Fibroblast of lung (primary cell): ENCODE measurements around the gene USH2A. TPM values are rescaled to one million over a fixed set of nuclear protein-coding genes. Genes with fewer than 3 reads are reported as not detected.

ENCODE experiments used
- DNase-seq, 2 donors: peaks; one replicate each; pipeline versions ENCODE4 v3.0.0 to v3.0.0-alpha.2; 2010; ENCODE audit warnings: low read depth in 2 of 2
- H2AFZ ChIP-seq: 2 replicates; pipeline ENCODE4 v1.5.1; 2012; ENCODE audit warnings: low read length, control low read depth, inconsistent platforms
- H3K27ac ChIP-seq: 2 replicates; pipeline ENCODE4 v1.5.1; 2011; ENCODE audit warnings: low read length, control low read depth; ENCODE audit not compliant: insufficient read depth
- H3K27me3 ChIP-seq: 2 replicates; pipeline ENCODE4 v1.5.1; 2011; ENCODE audit warnings: mild to moderate bottlenecking, low read length; ENCODE audit not compliant: control insufficient read depth, insufficient read depth
- H3K36me3 ChIP-seq: 2 replicates; pipeline ENCODE4 v1.5.1; 2011; ENCODE audit warnings: low read length; ENCODE audit not compliant: control insufficient read depth, insufficient read depth
- H3K4me1 ChIP-seq: 2 replicates; pipeline ENCODE4 v1.5.1; 2011; ENCODE audit warnings: low read length; ENCODE audit not compliant: control insufficient read depth, insufficient read depth; ENCODE audit errors: extremely low read depth
- H3K4me2 ChIP-seq: 2 replicates; pipeline ENCODE4 v1.5.1; 2011; ENCODE audit warnings: low read length, control low read depth; ENCODE audit not compliant: insufficient read depth; ENCODE audit errors: extremely low read depth
- H3K4me3 ChIP-seq, 4 experiments: fragments of 200-600 bp in 1 of 4; sonication (generic) in 1 of 4; replicated peaks in 1 of 4; 2 replicates each; pipeline ENCODE4 v1.5.1; 2011 to 2016; ENCODE audit warnings: low read length in 4 of 4, low read depth in 3 of 4, mild to moderate bottlenecking in 3 of 4, control low read depth in 2 of 4, inconsistent platforms in 1 of 4, mixed read lengths in 1 of 4; ENCODE audit not compliant: insufficient read depth in 1 of 4; ENCODE audit errors: control extremely low read depth in 1 of 4
- H3K79me2 ChIP-seq: 2 replicates; pipeline ENCODE4 v1.5.1; 2012; ENCODE audit warnings: mild to moderate bottlenecking, low read length, inconsistent platforms; ENCODE audit not compliant: control insufficient read depth, insufficient read depth
- H3K9ac ChIP-seq: 2 replicates; pipeline ENCODE4 v1.5.1; 2011; ENCODE audit warnings: mild to moderate bottlenecking, low read length, control low read depth; ENCODE audit not compliant: insufficient read depth
- H3K9me3 ChIP-seq: 2 replicates; pipeline ENCODE4 v1.5.1; 2012; ENCODE audit warnings: low read depth, low read length; ENCODE audit not compliant: control insufficient read depth, insufficient read depth
- H4K20me1 ChIP-seq: 2 replicates; pipeline ENCODE4 v1.5.1; 2011; ENCODE audit warnings: low read length; ENCODE audit not compliant: control insufficient read depth, insufficient read depth; ENCODE audit errors: extremely low read depth
- EZH2 ChIP-seq: IDR thresholded peaks from 2 replicates; pipeline ENCODE4 v1.5.1; 2012; ENCODE audit warnings: low read length, control low read depth, mild to moderate bottlenecking; ENCODE audit errors: missing control alignments
- polyA plus RNA-seq, 2 donors: library from polyadenylated mRNA; depleted of rRNA in 1 of 2; stranded (reverse) in 1 of 2; unstranded in 1 of 2; fragments of >200 nt; gene quantifications; 2 replicates each; pipeline ENCODE4 v1.2.1, GENCODE V29; 2011 to 2012; ENCODE audit warnings: missing spikeins in 1 of 2
- total RNA-seq: library from RNA; depleted of rRNA; stranded (reverse); fragments of >200 nt; gene quantifications from 2 replicates; pipeline ENCODE4 v1.2.1, GENCODE V29; 2014
- TF ChIP-seq, protein P1 (sequence below), 2 donors: IDR thresholded peaks in 1 of 2; conservative IDR thresholded peaks in 1 of 2; 1 replicate in 1 of 2; 2 replicates in 1 of 2; pipeline ENCODE4 v1.5.1; 2011 to 2012; ENCODE audit warnings: low read length in 2 of 2, control low read depth in 1 of 2, inconsistent platforms in 1 of 2, low read depth in 1 of 2, mild to moderate bottlenecking in 1 of 2

USH2A gene
- total and polyA plus RNA-seq, 2 donors (not counting 1 experiment from before 2014, with no cell fraction given) = under 0.01 to 0.01 TPM

DNA sequence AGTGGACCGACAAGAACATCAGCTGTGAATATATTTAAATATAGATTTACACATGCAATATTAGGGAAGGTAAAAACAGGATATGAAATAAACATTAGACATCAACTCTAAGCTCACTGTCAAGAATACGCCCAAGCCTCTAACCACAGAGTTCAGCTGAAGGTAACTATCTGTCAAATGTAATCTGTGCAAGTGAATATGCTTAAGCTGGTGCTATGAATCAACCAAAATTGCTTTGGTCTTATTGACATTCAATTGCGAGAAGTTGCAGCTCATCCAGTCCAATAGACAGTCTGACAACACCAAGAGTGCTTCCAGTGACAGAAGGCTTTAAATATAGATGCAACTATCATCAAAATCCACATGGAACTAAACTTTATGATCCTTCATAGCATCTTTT, 32.3 kb downstream of the USH2A start:
- Histone ChIP-seq H3K27me3 (no peaks in the 10 kb centered on the region), H3K9me3 (no peaks in the 10 kb centered on the region), H3K9ac (no peak overlapping the region), H3K4me3 (no peak overlapping the region), H2AFZ (no peak overlapping the region), H3K79me2 (no peaks in the 10 kb centered on the region), H3K36me3 (no peaks in the 10 kb centered on the region), H3K4me2 (no peak overlapping the region), H4K20me1 (no peaks in the 10 kb centered on the region), H3K4me1 (no peaks in the 10 kb centered on the region), H3K27ac (no peak overlapping the region)
- DNase-seq = peak in 1 of 2 donors; percentile 3
- TF ChIP-seq, protein P1, sequence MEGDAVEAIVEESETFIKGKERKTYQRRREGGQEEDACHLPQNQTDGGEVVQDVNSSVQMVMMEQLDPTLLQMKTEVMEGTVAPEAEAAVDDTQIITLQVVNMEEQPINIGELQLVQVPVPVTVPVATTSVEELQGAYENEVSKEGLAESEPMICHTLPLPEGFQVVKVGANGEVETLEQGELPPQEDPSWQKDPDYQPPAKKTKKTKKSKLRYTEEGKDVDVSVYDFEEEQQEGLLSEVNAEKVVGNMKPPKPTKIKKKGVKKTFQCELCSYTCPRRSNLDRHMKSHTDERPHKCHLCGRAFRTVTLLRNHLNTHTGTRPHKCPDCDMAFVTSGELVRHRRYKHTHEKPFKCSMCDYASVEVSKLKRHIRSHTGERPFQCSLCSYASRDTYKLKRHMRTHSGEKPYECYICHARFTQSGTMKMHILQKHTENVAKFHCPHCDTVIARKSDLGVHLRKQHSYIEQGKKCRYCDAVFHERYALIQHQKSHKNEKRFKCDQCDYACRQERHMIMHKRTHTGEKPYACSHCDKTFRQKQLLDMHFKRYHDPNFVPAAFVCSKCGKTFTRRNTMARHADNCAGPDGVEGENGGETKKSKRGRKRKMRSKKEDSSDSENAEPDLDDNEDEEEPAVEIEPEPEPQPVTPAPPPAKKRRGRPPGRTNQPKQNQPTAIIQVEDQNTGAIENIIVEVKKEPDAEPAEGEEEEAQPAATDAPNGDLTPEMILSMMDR (conservative IDR thresholded peaks at IDR 0.05 in 1 of 2, IDR thresholded peaks at IDR 0.05 in 1 of 2; ENCODE audit: low read depth in 1 of 2, low read length in 2 of 2) = no peak
- TF ChIP-seq EZH2 = no peak

DNA sequence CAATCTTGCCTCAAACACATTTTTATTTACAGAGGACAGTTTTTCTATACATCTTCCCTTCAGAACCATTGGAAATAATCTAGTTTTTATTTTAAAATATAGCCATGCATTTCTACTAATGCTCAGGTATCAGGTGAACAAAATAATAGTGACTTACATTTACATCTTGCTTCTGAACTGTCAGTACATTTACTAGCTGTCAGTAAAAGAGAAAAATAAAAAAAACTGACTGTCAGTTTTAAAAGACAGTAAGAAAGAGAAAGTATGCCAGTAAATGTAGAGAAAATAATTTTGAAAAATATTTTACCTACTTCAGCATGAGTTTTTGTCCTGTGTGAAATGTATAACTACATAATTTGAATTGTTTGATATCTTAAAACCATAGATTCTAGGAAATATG, 33.5 kb downstream of the USH2A start:
- Histone ChIP-seq H3K27ac (no peak overlapping the region), H3K4me3 (no peak overlapping the region), H3K9ac (no peak overlapping the region), H3K36me3 (no peaks in the 10 kb centered on the region), H3K9me3 (no peaks in the 10 kb centered on the region), H2AFZ (no peak overlapping the region), H3K27me3 (no peaks in the 10 kb centered on the region), H3K79me2 (no peaks in the 10 kb centered on the region), H4K20me1 (no peaks in the 10 kb centered on the region), H3K4me1 (no peaks in the 10 kb centered on the region), H3K4me2 (no peak overlapping the region)
- TF ChIP-seq, protein P1 (conservative IDR thresholded peaks at IDR 0.05 in 1 of 2, IDR thresholded peaks at IDR 0.05 in 1 of 2; ENCODE audit: low read depth in 1 of 2, low read length in 2 of 2) = no peak
- TF ChIP-seq EZH2 = no peak
- DNase-seq = no peak

DNA sequence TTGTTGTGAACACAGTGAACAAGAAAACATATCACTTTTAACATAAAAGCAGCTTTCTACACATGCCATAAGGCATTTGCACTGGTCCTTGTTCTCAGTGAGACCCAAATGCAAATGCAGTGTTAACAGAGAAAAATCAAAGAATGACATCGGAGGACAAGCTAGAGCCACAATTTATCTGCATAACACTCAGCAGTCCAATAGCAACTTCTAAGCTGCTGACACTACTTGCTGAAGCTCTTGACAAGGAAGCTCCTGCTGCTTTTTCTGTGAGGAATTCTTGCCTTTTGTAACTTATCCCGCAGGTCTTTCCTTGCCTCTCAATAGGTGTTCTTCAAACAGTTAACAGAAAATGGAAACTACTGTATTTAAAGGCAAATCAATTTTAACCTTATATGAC, 34.7 kb downstream of the USH2A start:
- H3K4me2 ChIP-seq = no peak overlapping the region
- no peaks in the 10 kb centered on the region for H3K79me2 ChIP-seq
- H2AFZ ChIP-seq = no peak overlapping the region
- TF ChIP-seq, protein P1 (conservative IDR thresholded peaks at IDR 0.05 in 1 of 2, IDR thresholded peaks at IDR 0.05 in 1 of 2; ENCODE audit: low read depth in 1 of 2, low read length in 2 of 2) = no peak
- no peak for TF ChIP-seq EZH2
- no peak for DNase-seq
- no peak overlapping the region for H3K9ac ChIP-seq
- no peaks in the 10 kb centered on the region for H3K27me3 ChIP-seq
- no peak overlapping the region for H3K4me3 ChIP-seq
- H4K20me1 ChIP-seq = no peaks in the 10 kb centered on the region
- H3K9me3 ChIP-seq = no peaks in the 10 kb centered on the region
- H3K36me3 ChIP-seq = no peaks in the 10 kb centered on the region
- no peaks in the 10 kb centered on the region for H3K4me1 ChIP-seq
- H3K27ac ChIP-seq = no peak overlapping the region
